HEK293T (cell line): ENCODE measurements around the gene ATF7.

Experiments used
- ARNT ChIP-seq: fragments of 450-650 bp; IDR thresholded peaks from 2 replicates; pipeline ENCODE4 v1.6.1; 2017; ENCODE audit warnings: mild to moderate bottlenecking
- BHLHE40 ChIP-seq: fragments of 450-650 bp; IDR thresholded peaks from 2 replicates; pipeline ENCODE4 v1.6.1; 2016; ENCODE audit warnings: mild to moderate bottlenecking, moderate library complexity, borderline replicate concordance
- CTBP1 ChIP-seq: fragments of 450-650 bp; IDR thresholded peaks from 2 replicates; pipeline ENCODE4 v1.6.1; 2016; ENCODE audit warnings: borderline replicate concordance
- ELF4 ChIP-seq: fragments of 450-650 bp; IDR thresholded peaks from 2 replicates; pipeline ENCODE4 v1.6.1; 2017; ENCODE audit warnings: antibody characterized with exemption
- FOXA1 ChIP-seq: fragments of 450-650 bp; IDR thresholded peaks from 2 replicates; pipeline ENCODE4 v1.6.1; 2016; ENCODE audit warnings: mild to moderate bottlenecking
- FOXK2 ChIP-seq: fragments of 450-650 bp; IDR thresholded peaks from 2 replicates; pipeline ENCODE4 v1.6.1; 2016; ENCODE audit warnings: mild to moderate bottlenecking
- HDGF ChIP-seq: fragments of 450-650 bp; IDR thresholded peaks from 2 replicates; pipeline ENCODE4 v1.6.1; 2017; ENCODE audit warnings: antibody characterized with exemption, borderline replicate concordance
- L3MBTL2 ChIP-seq: fragments of 450-650 bp; conservative IDR thresholded peaks from 2 replicates; pipeline ENCODE4 v1.6.1; 2016; ENCODE audit warnings: mild to moderate bottlenecking
- SP1 ChIP-seq: fragments of 450-650 bp; IDR thresholded peaks from 2 replicates; pipeline ENCODE4 v1.6.1; 2017
- SUZ12 ChIP-seq: fragments of 450-650 bp; IDR thresholded peaks from 2 replicates; pipeline ENCODE4 v1.6.1; 2016; ENCODE audit warnings: mild to moderate bottlenecking
- ZNF384 ChIP-seq: fragments of 450-650 bp; IDR thresholded peaks from 2 replicates; pipeline ENCODE4 v1.6.1; 2016
- TF ChIP-seq, protein P1 (sequence below): fragments of 450-650 bp; IDR thresholded peaks from 2 replicates; pipeline ENCODE4 v1.6.1; 2016

DNA sequence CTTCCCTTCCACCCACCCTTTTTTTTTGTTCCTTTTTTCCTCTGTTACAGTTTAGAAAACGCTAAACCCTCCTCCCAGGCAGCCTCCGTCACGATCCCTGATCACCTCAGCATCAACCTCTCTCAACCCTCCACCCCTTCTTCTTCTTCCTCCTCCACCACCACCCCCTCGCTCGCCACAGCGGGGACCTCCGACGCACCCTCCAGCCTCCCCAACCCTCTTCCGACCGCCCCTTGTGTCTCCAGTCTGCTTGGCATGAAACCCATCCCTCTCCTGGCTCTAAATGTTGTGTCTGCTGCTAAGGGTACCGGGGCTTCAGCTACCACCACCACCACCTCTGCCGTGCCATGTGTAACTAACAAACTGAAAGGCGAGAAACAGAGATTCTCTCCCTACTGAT, 151.4 kb downstream of the ATF7 start:
- TF ChIP-seq CTBP1 (no peak), BHLHE40 (no peak), SUZ12 (no peak), FOXK2 (no peak), FOXA1 (no peak), ELF4 (no peak), HDGF (no peak), ZNF384 (no peak), SP1 (no peak), L3MBTL2 (no peak), ARNT (no peak)
- TF ChIP-seq, protein P1, sequence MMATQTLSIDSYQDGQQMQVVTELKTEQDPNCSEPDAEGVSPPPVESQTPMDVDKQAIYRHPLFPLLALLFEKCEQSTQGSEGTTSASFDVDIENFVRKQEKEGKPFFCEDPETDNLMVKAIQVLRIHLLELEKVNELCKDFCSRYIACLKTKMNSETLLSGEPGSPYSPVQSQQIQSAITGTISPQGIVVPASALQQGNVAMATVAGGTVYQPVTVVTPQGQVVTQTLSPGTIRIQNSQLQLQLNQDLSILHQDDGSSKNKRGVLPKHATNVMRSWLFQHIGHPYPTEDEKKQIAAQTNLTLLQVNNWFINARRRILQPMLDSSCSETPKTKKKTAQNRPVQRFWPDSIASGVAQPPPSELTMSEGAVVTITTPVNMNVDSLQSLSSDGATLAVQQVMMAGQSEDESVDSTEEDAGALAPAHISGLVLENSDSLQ: no peak
